K562 (cell line): ENCODE results near the gene POLR2H. TPM values are rescaled to one million over a fixed set of nuclear protein-coding genes. Genes with fewer than 3 reads are reported as not detected.

ENCODE experiments used
- ATAC-seq: fragments of 200-7000 bp; cut with Tn5 transposase; 3 replicates; pipeline ENCODE4 v1.9.1; 2020; ENCODE audit warnings: moderate library complexity
- BruUV-seq: library from RNA; stranded (reverse); fragments of 400-500 nt; replicated peaks from 2 replicates; lab custom pipeline; 2021; lab: Mats Ljungman, UMichigan
- CTCF ChIA-PET: fragments of 300-600 bp; formaldehyde crosslinking; extraction: SDS; loops from one replicate; lab custom pipeline; 2021; ENCODE audit warnings: low intra/inter-chr PET ratio; lab: Yijun Ruan, JAX
- POLR2A ChIA-PET: fragments of 300-600, 350-650 bp; sonication (Branson Sonifier 250); formaldehyde crosslinking; extraction: SDS; loops from one replicate; lab custom pipeline; 2021; ENCODE audit warnings: antibody characterized with exemption, inconsistent platforms; lab: Yijun Ruan, JAX
- DNase-seq, 4 experiments: peaks; one replicate each; pipeline versions ENCODE4 v3.0.0 to v3.0.0-alpha.2; 2011 to 2018; ENCODE audit warnings: low spot score in 3 of 4, mixed read lengths in 3 of 4; ENCODE audit errors: extremely low read depth in 1 of 4
- FAIRE-seq: peaks from 2 replicates; lab custom pipeline; 2011; peaks lifted over from hg19 to GRCh38; lab: Jason Lieb, UNC
- H2AFZ ChIP-seq: 2 replicates; pipeline ENCODE4 v1.6.0; 2011; ENCODE audit warnings: low read depth, low read length, control low read depth, inconsistent platforms
- H3K27ac ChIP-seq: fragments of 200-600 bp; 3 replicates; pipeline ENCODE4 v1.8.0; 2011; ENCODE audit warnings: low read depth, mild to moderate bottlenecking, control low read depth, inconsistent platforms, low read length, moderate library complexity, mixed read lengths; ENCODE audit errors: extremely low read depth
- H3K27me3 ChIP-seq, 2 experiments: fragments of 300-600 bp in 1 of 2; 2 replicates in 1 of 2; 3 replicates in 1 of 2; pipeline versions ENCODE4 v1.6.0 to v1.8.0; 2011; ENCODE audit warnings: inconsistent platforms in 2 of 2, low read length in 2 of 2, mild to moderate bottlenecking in 1 of 2, mixed read lengths in 1 of 2, moderate library complexity in 1 of 2; ENCODE audit not compliant: control insufficient read depth in 2 of 2, insufficient read depth in 2 of 2
- H3K36me3 ChIP-seq: fragments of 300-600 bp; 3 replicates; pipeline ENCODE4 v1.8.0; 2011; ENCODE audit warnings: mild to moderate bottlenecking, low read length, inconsistent platforms; ENCODE audit not compliant: control insufficient read depth, insufficient read depth
- H3K4me1 ChIP-seq, 2 experiments: fragments of 200-600 bp in 1 of 2; replicated peaks in 1 of 2; 2 replicates in 1 of 2; 3 replicates in 1 of 2; pipeline versions ENCODE4 v1.5.1 to v1.8.0; 2011; ENCODE audit warnings: inconsistent platforms in 2 of 2, low read length in 2 of 2, mild to moderate bottlenecking in 1 of 2, mixed read lengths in 1 of 2, moderate library complexity in 1 of 2; ENCODE audit not compliant: control insufficient read depth in 2 of 2, insufficient read depth in 2 of 2
- H3K4me2 ChIP-seq: 2 replicates; pipeline ENCODE4 v1.6.1; 2011; ENCODE audit warnings: low read length, control low read depth, inconsistent platforms, mixed read lengths; ENCODE audit not compliant: insufficient read depth
- H3K4me3 ChIP-seq: fragments of 200-600 bp; sonication (generic), shearing (Covaris generic); 2 replicates; pipeline ENCODE4 v1.5.1; 2016; ENCODE audit warnings: control low read depth, inconsistent platforms
- H3K79me2 ChIP-seq: fragments of 200-600 bp; 3 replicates; pipeline ENCODE4 v1.8.0; 2011; ENCODE audit warnings: low read length, inconsistent platforms; ENCODE audit not compliant: control insufficient read depth, insufficient read depth
- H3K9ac ChIP-seq, 2 experiments: 2 replicates each; pipeline versions ENCODE4 v1.6.0 to v1.6.1; 2011; ENCODE audit warnings: low read depth in 2 of 2, low read length in 2 of 2, control low read depth in 1 of 2, inconsistent platforms in 1 of 2, mild to moderate bottlenecking in 1 of 2, mixed read lengths in 1 of 2; ENCODE audit not compliant: insufficient read depth in 1 of 2
- H3K9me1 ChIP-seq: one replicate; pipeline ENCODE4 v1.6.0; 2011; ENCODE audit warnings: inconsistent platforms, mild to moderate bottlenecking, low read length, moderate library complexity; ENCODE audit not compliant: control insufficient read depth, insufficient read depth
- H3K9me3 ChIP-seq: replicated peaks from 2 replicates; pipeline ENCODE4 v1.5.1; 2011; ENCODE audit warnings: low read depth, low read length, inconsistent platforms; ENCODE audit not compliant: control insufficient read depth, insufficient read depth
- H4K20me1 ChIP-seq: replicated peaks from 2 replicates; pipeline ENCODE4 v1.6.1; 2011; ENCODE audit warnings: low read length, inconsistent platforms, mixed read lengths; ENCODE audit not compliant: control insufficient read depth, insufficient read depth
- CXXC5 ChIP-seq: fragments of 250-450 bp; sonication (Bioruptor Pico); IDR thresholded peaks from 2 replicates; pipeline ENCODE4 v1.8.0; 2022; ENCODE audit warnings: inconsistent platforms, mild to moderate bottlenecking, moderate library complexity
- ERF ChIP-seq: fragments of 450-650 bp; formaldehyde crosslinking; IDR thresholded peaks from 2 replicates; pipeline ENCODE4 v1.4.0; 2020; ENCODE audit warnings: mild to moderate bottlenecking, mixed read lengths
- HNRNPK ChIP-seq: fragments of 200-400 bp; formaldehyde crosslinking; IDR thresholded peaks from one replicate; pipeline ENCODE4 v1.6.1; 2018; ENCODE audit warnings: mild to moderate bottlenecking, low read depth, low read length; ENCODE audit not compliant: poor library complexity, severe bottlenecking
- NCOA1 ChIP-seq: fragments of 450-650 bp; IDR thresholded peaks from 2 replicates; pipeline ENCODE4 v1.6.1; 2016; ENCODE audit warnings: low read depth
- NFYB ChIP-seq: IDR thresholded peaks from 2 replicates; pipeline ENCODE4 v1.6.1; 2011; ENCODE audit warnings: mild to moderate bottlenecking, moderate library complexity; ENCODE audit not compliant: insufficient read length; ENCODE audit errors: extremely low read depth
- PCBP1 ChIP-seq: fragments of 200-400 bp; formaldehyde crosslinking; IDR thresholded peaks from 2 replicates; pipeline ENCODE4 v1.6.1; 2018; ENCODE audit warnings: mild to moderate bottlenecking, low read depth, low read length; ENCODE audit not compliant: poor library complexity, severe bottlenecking
- TGIF2 ChIP-seq: sonication (generic); formaldehyde crosslinking; IDR thresholded peaks from 2 replicates; pipeline ENCODE4 v1.8.1; 2022; ENCODE audit warnings: mild to moderate bottlenecking, missing genetic modification reagents, moderate library complexity
- ZNF121 ChIP-seq: sonication (generic); formaldehyde crosslinking; conservative IDR thresholded peaks from 2 replicates; pipeline ENCODE4 v1.8.0; 2022; ENCODE audit warnings: missing genetic modification reagents
- ZNF766 ChIP-seq: fragments of 200-800 bp; sonication (Bioruptor generic); conservative IDR thresholded peaks from 2 replicates; pipeline ENCODE4 v1.6.1; 2016; ENCODE audit warnings: missing genetic modification characterization, missing compliant biosample characterization
- WGBS: fragments of 100-300 bp; shearing (Covaris generic); methylation state at CpG from one replicate; pipeline ENCODE4 v1.1.6; 2016; ENCODE audit warnings: low coverage, mixed read lengths; ENCODE audit not compliant: insufficient coverage; ENCODE audit errors: missing lambda C conversion rate; 5-methylcytosine and 5-hydroxymethylcytosine counted together
- in situ Hi-C: fragments of 300-500 bp; cut with MboI; formaldehyde crosslinking; loops from 4 replicates; pipeline ENCODE4 v1.15.0; 2018; ENCODE audit warnings: inconsistent platforms, mixed read lengths
- intact Hi-C: fragments of 100-400 bp; cut with micrococcal nuclease; formaldehyde crosslinking; loops from 2 replicates; pipeline ENCODE4 v1.14.2; 2022
- polyA plus RNA-seq, 8 experiments: library from polyadenylated mRNA; depleted of rRNA in 4 of 8; stranded (reverse) in 5 of 8; unstranded in 3 of 8; fragments of >200 nt; fragmentation: Nextera tagmentation in 2 of 8; fragmentation: Illumina TruSeq in 1 of 8; extraction: Ambion mirVana in 2 of 8; extraction: Trizol in 1 of 8; gene quantifications; 2 replicates each; pipeline versions ENCODE4 v1.2.1 to v1.2.3, GENCODE V29; 2011 to 2014; ENCODE audit warnings: inconsistent platforms in 1 of 8, missing spikeins in 1 of 8
- total RNA-seq, 7 experiments: library from RNA; depleted of rRNA in 6 of 7; stranded (reverse); fragments of >200 nt in 6 of 7; fragmentation: Illumina TruSeq in 2 of 7; extraction: Trizol in 2 of 7; gene quantifications; 2 replicates each; pipeline versions ENCODE4 v1.2.1 to v1.2.3, GENCODE V29; 2011 to 2021; ENCODE audit warnings: low replicate concordance in 1 of 7

The POLR2H gene
- total and polyA plus RNA-seq, 9 of the 15 experiments (the other 6 are each of a cell fraction or from before 2014, with no cell fraction given), result 128 to 512 (median 220) TPM

DNA sequence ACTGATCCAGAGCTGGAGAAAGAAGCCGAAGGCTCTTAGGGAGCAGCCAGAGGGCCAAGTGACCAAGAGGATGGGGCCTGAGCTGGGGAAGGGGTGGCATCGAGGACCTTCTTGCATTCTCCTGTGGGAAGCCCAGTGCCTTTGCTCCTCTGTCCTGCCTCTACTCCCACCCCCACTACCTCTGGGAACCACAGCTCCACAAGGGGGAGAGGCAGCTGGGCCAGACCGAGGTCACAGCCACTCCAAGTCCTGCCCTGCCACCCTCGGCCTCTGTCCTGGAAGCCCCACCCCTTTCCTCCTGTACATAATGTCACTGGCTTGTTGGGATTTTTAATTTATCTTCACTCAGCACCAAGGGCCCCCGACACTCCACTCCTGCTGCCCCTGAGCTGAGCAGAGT lies 27.9 kb downstream of the POLR2H start (continued):
- TF ChIP-seq ZNF766 (CRISPR knock-in tag) (no peak), CXXC5 (CRISPR knock-in tag) (no peak)

DNA sequence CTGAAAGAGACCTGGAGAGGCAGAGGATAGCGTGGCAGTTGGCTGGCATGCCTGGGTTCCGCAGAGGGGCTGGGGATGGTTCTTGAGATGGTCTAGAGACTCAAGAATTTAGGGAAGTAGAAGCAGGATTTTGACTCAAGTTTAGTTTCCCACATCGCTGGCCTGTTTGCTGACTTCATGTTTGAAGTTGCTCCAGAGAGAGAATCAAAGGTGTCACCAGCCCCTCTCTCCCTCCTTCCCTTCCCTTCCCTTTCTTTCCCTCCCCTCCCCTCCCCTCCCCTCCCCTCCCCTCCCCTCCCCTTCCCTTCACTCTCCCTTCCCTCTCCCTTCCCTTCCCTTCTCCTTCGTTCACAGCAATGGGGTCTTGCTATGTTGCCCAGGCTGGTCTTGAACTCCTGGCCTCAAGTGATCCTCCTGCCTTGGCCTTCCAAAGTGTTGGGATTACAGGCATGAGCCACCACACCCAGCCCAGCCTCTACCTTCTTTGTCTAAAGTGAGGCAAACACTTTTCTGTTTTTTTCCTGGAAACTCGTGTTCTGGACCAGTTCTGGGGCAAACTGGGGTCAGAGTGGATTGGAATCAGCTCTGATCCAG lies 28.5 kb downstream of the POLR2H start:
- Histone ChIP-seq H3K9me3 (no peaks in the 10 kb centered on the region), H3K27me3 (peaks cover 30 to 80% of the 10 kb centered on the region in 2 experiments), H3K27ac (no peak overlapping the region), H2AFZ (no peak overlapping the region), H4K20me1 (peaks cover 5% of the 10 kb centered on the region), H3K9ac (no peak overlapping the region), H3K79me2 (no peaks in the 10 kb centered on the region), H3K4me2 (no peak overlapping the region), H3K36me3 (no peaks in the 10 kb centered on the region), H3K4me3 (no peak overlapping the region), H3K4me1 (peaks cover 0 to 11% of the 10 kb centered on the region in 2 experiments; a peak in 1 of 5 replicates), H3K9me1 (no peaks in the 10 kb centered on the region)
- 0% methylated on average over 5 of the region's 5 CpGs for WGBS
- TF ChIP-seq NFYB (no peak), HNRNPK (peak; percentile 58), NCOA1 (no peak), ZNF121 (CRISPR knock-in tag) (peak; percentile 32; the same call in 1 of the 2 replicates), TGIF2 (no peak), PCBP1 (peak; percentile 41), ERF (CRISPR knock-in tag) (no peak)
- intact Hi-C loops, result loop anchor here (10.0 kb wide), 1 partner anchor 325 kb away; the partner anchor contains the start of gene MAGEF1
- DNase-seq (no peak), ATAC-seq (no peak), FAIRE-seq (no peak)
- in situ Hi-C loops, result no loop called here
- no TSS peak for BruUV-seq
- ChIA-PET POLR2A (interaction anchor here (0.6 to 0.7 kb wide), 4 partner anchors 11 to 375 kb away, joined by 3 to 4 read pairs (median 3); no protein-coding TSS in a partner anchor), CTCF (no interaction called here)
